Fibroblast of the aortic adventitia (primary cell): ENCODE data around the gene COL2A1. TPM values are rescaled to one million over a fixed set of nuclear protein-coding genes. Genes with fewer than 3 reads are reported as not detected.

Experiments
- DNase-seq: peaks from one replicate; pipeline ENCODE4 v3.0.0-alpha.2; 2010; ENCODE audit warnings: low read depth
- H3K4me3 ChIP-seq: 2 replicates; pipeline ENCODE4 v1.5.1; 2011; ENCODE audit warnings: low read depth, mild to moderate bottlenecking, control low read depth, low read length, moderate library complexity
- total RNA-seq: library from RNA; depleted of rRNA; stranded (reverse); fragments of >200 nt; gene quantifications from 2 replicates; pipeline ENCODE4 v1.2.3, GENCODE V29; 2012; ENCODE audit warnings: low replicate concordance
- TF ChIP-seq, protein P1 (sequence below): IDR thresholded peaks from 2 replicates; pipeline ENCODE4 v1.5.1; 2011; ENCODE audit warnings: mild to moderate bottlenecking, low read length, control low read depth, inconsistent platforms; ENCODE audit not compliant: insufficient read depth

The COL2A1 gene
- total RNA-seq, 1 donor: not detected

- no peak overlapping the region for H3K4me3 ChIP-seq
- DNase-seq: no peak
- TF ChIP-seq, protein P1, sequence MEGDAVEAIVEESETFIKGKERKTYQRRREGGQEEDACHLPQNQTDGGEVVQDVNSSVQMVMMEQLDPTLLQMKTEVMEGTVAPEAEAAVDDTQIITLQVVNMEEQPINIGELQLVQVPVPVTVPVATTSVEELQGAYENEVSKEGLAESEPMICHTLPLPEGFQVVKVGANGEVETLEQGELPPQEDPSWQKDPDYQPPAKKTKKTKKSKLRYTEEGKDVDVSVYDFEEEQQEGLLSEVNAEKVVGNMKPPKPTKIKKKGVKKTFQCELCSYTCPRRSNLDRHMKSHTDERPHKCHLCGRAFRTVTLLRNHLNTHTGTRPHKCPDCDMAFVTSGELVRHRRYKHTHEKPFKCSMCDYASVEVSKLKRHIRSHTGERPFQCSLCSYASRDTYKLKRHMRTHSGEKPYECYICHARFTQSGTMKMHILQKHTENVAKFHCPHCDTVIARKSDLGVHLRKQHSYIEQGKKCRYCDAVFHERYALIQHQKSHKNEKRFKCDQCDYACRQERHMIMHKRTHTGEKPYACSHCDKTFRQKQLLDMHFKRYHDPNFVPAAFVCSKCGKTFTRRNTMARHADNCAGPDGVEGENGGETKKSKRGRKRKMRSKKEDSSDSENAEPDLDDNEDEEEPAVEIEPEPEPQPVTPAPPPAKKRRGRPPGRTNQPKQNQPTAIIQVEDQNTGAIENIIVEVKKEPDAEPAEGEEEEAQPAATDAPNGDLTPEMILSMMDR: no peak
These were observed 4.1 kb upstream of the COL2A1 start for GRCh38 chr12:48008349-48008748.

DNA sequence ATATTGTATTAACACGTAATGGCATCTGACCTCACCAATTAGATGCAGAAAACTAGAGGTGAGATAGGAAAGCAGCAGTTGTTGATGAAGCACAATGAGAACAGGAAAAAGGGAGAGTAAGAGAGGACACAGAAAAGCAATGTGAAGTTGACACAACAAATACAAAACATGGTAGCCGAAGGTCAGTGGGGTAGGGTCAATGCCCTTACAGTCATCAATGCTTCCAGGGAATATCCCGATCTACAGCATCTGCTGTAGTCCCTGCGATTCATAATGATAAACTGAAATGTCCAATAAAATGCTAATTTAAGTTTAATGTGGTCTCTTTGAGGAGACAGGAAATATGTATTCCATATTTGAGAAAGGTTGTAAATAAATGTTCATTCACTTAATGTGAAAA is 2.9 kb upstream of the COL2A1 start:
- no peak for DNase-seq
- TF ChIP-seq, protein P1: no peak
- no peak overlapping the region for H3K4me3 ChIP-seq

DNA sequence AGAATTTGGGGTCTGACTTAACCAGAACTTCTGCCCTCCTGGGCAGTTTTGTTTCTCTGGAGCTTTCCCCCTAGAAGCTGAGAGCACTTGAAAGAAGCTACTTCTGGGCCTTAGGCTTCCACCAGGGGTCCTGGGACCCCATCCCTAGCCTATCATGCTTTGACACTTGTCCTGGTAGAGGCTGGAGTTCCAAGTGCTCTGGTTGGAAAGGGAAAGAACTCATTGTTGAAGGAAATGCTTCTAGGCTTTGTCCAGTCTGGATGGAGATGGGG is 1.4 kb upstream of the COL2A1 start:
- TF ChIP-seq, protein P1: no peak
- no peak for DNase-seq
- H3K4me3 ChIP-seq: no peak overlapping the region

GRCh38 chr12:48005001-48005749 is 899 bp upstream of the COL2A1 start:
- H3K4me3 ChIP-seq: no peak overlapping the region
- TF ChIP-seq, protein P1: no peak
- no peak for DNase-seq

DNA sequence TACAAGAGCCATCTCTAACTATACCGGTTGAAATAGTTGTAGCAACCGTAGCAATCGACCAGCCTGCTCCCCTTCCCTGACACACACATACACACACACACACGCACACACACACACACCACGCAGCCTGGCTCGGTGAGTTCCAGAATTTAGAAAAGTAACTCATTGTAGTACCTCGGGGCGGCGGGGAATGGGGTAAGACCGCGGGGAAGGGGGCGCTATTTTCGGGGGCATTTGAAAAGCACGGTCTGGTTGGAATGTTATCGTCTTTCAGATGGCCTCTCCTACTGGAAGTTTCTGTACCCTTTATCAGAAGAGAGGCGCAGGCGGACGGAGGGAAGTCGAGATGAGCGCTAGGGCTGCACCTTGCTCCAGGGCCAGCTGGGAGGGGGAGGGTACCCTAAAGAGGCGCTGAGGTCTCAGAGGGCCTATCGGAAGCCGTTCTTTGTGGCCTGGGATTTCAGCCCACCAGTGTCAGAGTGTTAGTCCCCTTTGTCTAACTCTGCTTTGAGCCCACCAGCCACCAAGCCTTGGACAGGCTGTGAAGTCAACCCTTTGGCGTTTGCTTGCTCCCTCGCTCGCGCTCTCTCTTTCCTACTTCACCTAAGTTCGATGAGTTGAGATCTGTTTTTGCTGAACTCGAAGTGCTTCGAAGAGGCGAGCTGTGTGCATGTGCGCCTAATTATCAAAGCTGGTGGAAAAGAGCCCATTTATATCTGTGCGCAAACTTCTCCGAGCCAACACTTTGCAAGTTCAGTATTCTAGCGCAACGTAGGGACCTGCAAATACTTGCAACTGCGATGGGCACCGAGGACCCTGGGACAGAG is 837 bp downstream of the COL2A1 start:
- DNase-seq: peak; percentile 5
- TF ChIP-seq, protein P1: no peak
- H3K4me3 ChIP-seq: no peak overlapping the region

- DNase-seq: peak; percentile 18
- H3K4me3 ChIP-seq: no peak overlapping the region
These were observed 1.5 kb downstream of the COL2A1 start for GRCh38 chr12:48002773-48003218.

More at GRCh38 chr12:48002773-48003218, 1.5 kb downstream of the COL2A1 start:
- TF ChIP-seq, protein P1: no peak
